H1 (cell line): ENCODE measurements around the gene MGAT4B. TPM values are rescaled to one million over a fixed set of nuclear protein-coding genes. Genes with fewer than 3 reads are reported as not detected.

Experiments used
- CHD7 ChIP-seq: fragments of 300-600 bp; sonication (generic); IDR thresholded peaks from 2 replicates; pipeline ENCODE4 v1.7.1; 2012; ENCODE audit warnings: low read length, moderate library complexity, mild to moderate bottlenecking, inconsistent platforms; ENCODE audit not compliant: insufficient replicate concordance
- SP1 ChIP-seq: IDR thresholded peaks from 2 replicates; pipeline ENCODE4 v1.6.1; 2011; ENCODE audit warnings: low read depth, low read length
- polyA plus RNA-seq, 7 experiments: library from polyadenylated mRNA; depleted of rRNA in 3 of 7; stranded (reverse) in 5 of 7; unstranded in 2 of 7; fragments of >200 nt in 5 of 7; fragments of 200-250 nt in 2 of 7; gene quantifications; 1 replicate in 5 of 7; 2 replicates in 1 of 7; 4 replicates in 1 of 7; pipeline versions ENCODE4 v1.2.1 to v1.2.3, GENCODE V29; 2011 to 2013; ENCODE audit warnings: missing spikeins in 2 of 7, mixed read lengths in 2 of 7
- total RNA-seq: library from RNA; stranded (reverse); fragmentation: NEBNext Ultra II Directional; extraction: Animal tissue kit (Norgen Biotek cat#: 25700); gene quantifications from 2 replicates; pipeline ENCODE4 v1.2.1, GENCODE V29; 2021

MGAT4B gene
- total and polyA plus RNA-seq, 2 of the 8 experiments (the other 6 are each of a cell fraction or from before 2014, with no cell fraction given): 116 to 128 TPM

GRCh38 chr5:179833056-179833708 is 26.5 kb upstream of the MGAT4B start (continued):
- TF ChIP-seq CHD7: no peak
- no peak for TF ChIP-seq SP1
